ENCODE results near the gene PROX1.

Gene PROX1
- long read RNA-seq = 0 reads

- peaks cover 59% of the 10 kb centered on the region for H3K27me3 ChIP-seq (ENCODE audit: insufficient read depth, poor library complexity, severe bottlenecking)
- DNase-seq (ENCODE audit: low read depth in 1 of 2, low spot score in 1 of 2) = no peak
- no peak for TF ChIP-seq SPI1 (IDR thresholded peaks at IDR 0.05; ENCODE audit: borderline replicate concordance, low read depth)
- no peak for TF ChIP-seq POLR2AphosphoS5 (IDR thresholded peaks at IDR 0.05; ENCODE audit: low read depth)
- no peak for TF ChIP-seq GABPA (IDR thresholded peaks at IDR 0.05; ENCODE audit: low read depth)
- TF ChIP-seq REST (IDR thresholded peaks at IDR 0.05; ENCODE audit: insufficient replicate concordance, low read depth) = no peak
- no peak for TF ChIP-seq CTCF (IDR thresholded peaks at IDR 0.05; ENCODE audit: insufficient read depth, low read length)
- H3K27ac ChIP-seq (replicated peaks) = no peak within 1 kb of the TSS
- H3K4me3 ChIP-seq (replicated peaks; ENCODE audit: insufficient read depth, low read length) = no peak within 1 kb of the TSS
Measured at GRCh38 chr1:213987927-213988506, at the start of gene PROX1. PROX1 (plus strand) TSS chr1:213987973; CDS start chr1:213996536, 8,563 bp downstream.

- TF ChIP-seq REST (IDR thresholded peaks at IDR 0.05; ENCODE audit: insufficient replicate concordance, low read depth) (no peak), SPI1 (IDR thresholded peaks at IDR 0.05; ENCODE audit: borderline replicate concordance, low read depth) (no peak), POLR2AphosphoS5 (IDR thresholded peaks at IDR 0.05; ENCODE audit: low read depth) (no peak), CTCF (IDR thresholded peaks at IDR 0.05; ENCODE audit: insufficient read depth, low read length) (no peak), GABPA (IDR thresholded peaks at IDR 0.05; ENCODE audit: low read depth) (no peak)
Measured at GRCh38 chr1:213938776-213939175, 49.0 kb upstream of the PROX1 start.

GRCh38 chr1:213939888-213940287 is 47.9 kb upstream of the PROX1 start:
- Histone ChIP-seq H3K27ac (replicated peaks) (no peak overlapping the region), H3K4me3 (replicated peaks; ENCODE audit: insufficient read depth, low read length) (no peak overlapping the region), H3K27me3 (ENCODE audit: insufficient read depth, poor library complexity, severe bottlenecking) (peaks cover 1% of the 10 kb centered on the region)
- TF ChIP-seq CTCF (IDR thresholded peaks at IDR 0.05; ENCODE audit: insufficient read depth, low read length) (no peak), GABPA (IDR thresholded peaks at IDR 0.05; ENCODE audit: low read depth) (no peak), POLR2AphosphoS5 (IDR thresholded peaks at IDR 0.05; ENCODE audit: low read depth) (no peak), SPI1 (IDR thresholded peaks at IDR 0.05; ENCODE audit: borderline replicate concordance, low read depth) (no peak)
- DNase-seq (ENCODE audit: low read depth in 1 of 2, low spot score in 1 of 2) = no peak

More at GRCh38 chr1:213938776-213939175, 49.0 kb upstream of the PROX1 start:
- Histone ChIP-seq H3K27ac (replicated peaks) (no peak overlapping the region), H3K4me3 (replicated peaks; ENCODE audit: insufficient read depth, low read length) (no peak overlapping the region), H3K27me3 (ENCODE audit: insufficient read depth, poor library complexity, severe bottlenecking) (no peaks in the 10 kb centered on the region)
- DNase-seq (ENCODE audit: low read depth in 1 of 2, low spot score in 1 of 2) = no peak

GRCh38 chr1:213940947-213941346 is 46.8 kb upstream of the PROX1 start:
- no peak overlapping the region for H3K4me3 ChIP-seq (replicated peaks; ENCODE audit: insufficient read depth, low read length)
- DNase-seq (ENCODE audit: low read depth in 1 of 2, low spot score in 1 of 2) = no peak

More at GRCh38 chr1:213940947-213941346, 46.8 kb upstream of the PROX1 start:
- Histone ChIP-seq H3K27me3 (ENCODE audit: insufficient read depth, poor library complexity, severe bottlenecking) (peaks cover 3% of the 10 kb centered on the region), H3K27ac (replicated peaks) (no peak overlapping the region)
- TF ChIP-seq REST (IDR thresholded peaks at IDR 0.05; ENCODE audit: insufficient replicate concordance, low read depth) (no peak), SPI1 (IDR thresholded peaks at IDR 0.05; ENCODE audit: borderline replicate concordance, low read depth) (no peak), POLR2AphosphoS5 (IDR thresholded peaks at IDR 0.05; ENCODE audit: low read depth) (no peak), GABPA (IDR thresholded peaks at IDR 0.05; ENCODE audit: low read depth) (no peak), CTCF (IDR thresholded peaks at IDR 0.05; ENCODE audit: insufficient read depth, low read length) (no peak)
